Heart right ventricle (tissue), 16 donors: ENCODE measurements around the gene NPEPL1. TPM values are rescaled to one million over a fixed set of nuclear protein-coding genes. Genes with fewer than 3 reads are reported as not detected.

Source experiments
- ATAC-seq, 8 donors: fragments of 200-7000 bp; cut with Tn5 transposase; one replicate each; pipeline ENCODE4 v1.9.1; 2020; ENCODE audit warnings: mild to moderate bottlenecking in 8 of 8, moderate library complexity in 8 of 8, moderate number of reproducible peaks in 1 of 8
- DNase-seq, 2 donors: peaks; one replicate each; pipeline ENCODE4 v3.0.0-alpha.2; 2020
- H3K27ac ChIP-seq, 10 donors: fragments of 200-600 bp; sonication (generic) in 2 of 10; one replicate each; pipeline versions ENCODE4 v1.5.0 to v1.8.0; 2020 to 2022; ENCODE audit warnings: mild to moderate bottlenecking in 3 of 10
- H3K27me3 ChIP-seq, 7 donors: fragments of 200-600 bp; one replicate each; pipeline ENCODE4 v1.8.0; 2021 to 2022; ENCODE audit warnings: mild to moderate bottlenecking in 2 of 7
- H3K36me3 ChIP-seq, 9 donors: fragments of 200-600 bp; sonication (generic) in 1 of 9; one replicate each; pipeline versions ENCODE4 v1.5.0 to v1.8.0; 2020 to 2022; ENCODE audit warnings: mild to moderate bottlenecking in 2 of 9
- H3K4me1 ChIP-seq, 9 donors: fragments of 200-600 bp; sonication (generic) in 1 of 9; one replicate each; pipeline versions ENCODE4 v1.5.0 to v1.8.0; 2020 to 2022; ENCODE audit warnings: mild to moderate bottlenecking in 4 of 9
- H3K4me3 ChIP-seq, 10 donors: fragments of 200-600 bp; sonication (generic) in 2 of 10; one replicate each; pipeline versions ENCODE4 v1.5.0 to v1.8.0; 2020 to 2022; ENCODE audit warnings: mild to moderate bottlenecking in 7 of 10, moderate library complexity in 2 of 10
- H3K9me3 ChIP-seq, 11 donors: fragments of 200-600 bp in 10 of 11; sonication (generic) in 2 of 11; one replicate each; pipeline versions ENCODE4 v1.5.0 to v1.8.0; 2013 to 2022; ENCODE audit warnings: mild to moderate bottlenecking in 2 of 11, control low read depth in 1 of 11, moderate library complexity in 1 of 11
- CTCF ChIP-seq, 9 donors: fragments of 200-600 bp; sonication (generic) in 2 of 9; IDR thresholded peaks; one replicate each; pipeline versions ENCODE4 v1.5.0 to v1.8.0; 2021 to 2022; ENCODE audit warnings: antibody characterized with exemption in 9 of 9, mild to moderate bottlenecking in 5 of 9, moderate library complexity in 1 of 9
- WGBS, 2 donors: extraction: QIAGEN DNeasy Blood & Tissue Kit; methylation state at CpG; one replicate each; pipeline ENCODE4 v1.1.7; 2013; ENCODE audit warnings: inconsistent platforms in 1 of 2; 5-methylcytosine and 5-hydroxymethylcytosine counted together
- intact Hi-C, 10 donors: fragments of 100-400 bp; cut with DNase I; formaldehyde crosslinking; loops; one replicate each; pipeline versions ENCODE4 v1.11.1 to v1.14.2; 2022
- polyA plus RNA-seq, 2 donors: library from polyadenylated mRNA; stranded (reverse); fragments of 200-250 nt; gene quantifications; one replicate each; pipeline ENCODE4 v1.2.3, GENCODE V29; 2013
- total RNA-seq, 10 donors: library from RNA; stranded (reverse); fragmentation: NEBNext Ultra II Directional in 3 of 10; extraction: Animal tissue kit (Norgen Biotek cat#: 25700) in 3 of 10; gene quantifications; one replicate each; pipeline versions ENCODE4 v1.2.1 to v1.2.4, GENCODE V29; 2021 to 2023
- donor health status: Arrhythmogenic right ventricular cardiomyopathy.
- donor health status: ischemic (EF 13 %, LVEDD 7.1; RV severe dilation, severe dysfunction).
- donor health status: healthy with polysubstance abuse.
- donor health status: DM: no; HTN: yes; CAD: no.
- donor health status: DM: no; HTN: no; CAD: no.
- donor health status: ischemic (EF 25% LVEDD 6.9; RV normal size, moderate dysfunction).
- donor health status: ischemic (EF 25% LVEDD 5.7; RV mildly dilated, moderate dysfunction).
- donor health status: healthy.
- donor health status: DM: yes; HTN: yes; CAD: no.
- donor health status: Ischemic cardiomyopathy.
- donor health status: ischemic (EF 35%, LVEDD 5.7; RV mildly dilated, moderate dysfunction).
- donor health status: nonischemic (EF 11% LVEDD 7.7; RV severe dilation, severe dysfunction).
- donor health status: DM: yes; HTN: yes; CAD: no.
- donor health status: PGD.
- donor health status: ischemic (EF 29% LVEDD 5.4; RV normal size, mild dysfunction).
- donor health status: nonischemic (EF 23%, LVEDD 6.1; RV moderate dilation, normal function).

The NPEPL1 gene
- total and polyA plus RNA-seq, 12 donors: 16.7 to 46.7 (median 29.9) TPM

DNA sequence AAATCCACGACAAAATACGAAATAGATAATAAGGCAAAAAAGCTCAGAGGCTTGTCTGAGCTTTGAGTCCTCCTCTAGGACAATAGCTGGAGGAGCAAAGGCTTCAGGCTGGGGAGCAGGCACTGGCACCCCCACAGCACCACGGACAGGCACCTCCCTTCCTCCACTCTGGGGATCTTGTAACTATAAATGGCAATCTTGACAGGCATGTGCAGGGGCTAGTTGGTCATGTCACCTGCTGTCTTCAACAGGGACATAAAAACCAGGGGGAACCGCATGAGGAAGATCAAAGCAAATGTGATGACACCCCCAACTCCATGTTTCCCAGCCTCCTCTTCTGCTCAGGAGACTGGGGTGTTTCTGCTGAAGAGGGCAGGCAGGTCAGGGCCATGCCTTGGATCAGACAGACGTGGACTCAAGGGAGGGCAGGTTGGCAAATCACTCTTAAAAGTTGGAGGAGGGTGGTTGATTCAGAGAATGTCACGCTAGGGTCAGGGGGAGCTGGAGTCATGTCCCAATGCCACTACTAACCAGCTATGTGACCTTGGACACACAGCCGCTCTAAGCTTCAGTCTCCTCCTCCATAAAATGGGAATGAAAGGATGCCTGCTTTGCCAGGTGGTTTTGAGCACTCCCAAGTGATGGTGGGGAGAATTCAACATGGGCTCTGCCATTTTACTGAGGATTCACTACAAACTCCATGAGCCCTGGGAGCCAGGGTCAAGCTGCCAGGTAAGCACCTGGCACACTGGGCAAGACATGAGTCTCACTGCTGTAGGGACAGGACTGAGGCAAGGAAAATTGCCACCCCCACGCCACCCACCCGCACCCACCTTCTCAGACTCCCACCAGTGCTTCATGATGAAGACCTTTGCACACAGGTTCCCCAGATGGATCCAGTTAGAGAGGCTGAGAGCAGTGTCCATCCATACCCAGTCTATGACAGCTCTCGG is 48.0 kb downstream of the NPEPL1 start:
- Histone ChIP-seq H3K4me3 (no peak overlapping the region), H3K4me1 (no peaks in the 10 kb centered on the region), H3K9me3 (peaks cover 0 to 4% (median 0%) of the 10 kb centered on the region in 11 donors), H3K27ac (no peak overlapping the region), H3K36me3 (no peaks in the 10 kb centered on the region), H3K27me3 (peaks cover 0 to 23% (median 8%) of the 10 kb centered on the region in 7 donors)
- intact Hi-C loops: no loop called here
- WGBS, 2 donors: 79 to 83% methylated on average over 10 of the region's 10 CpGs
- TF ChIP-seq CTCF (IDR thresholded peaks at IDR 0.05): no peak
- ATAC-seq (no peak), DNase-seq (no peak)

DNA sequence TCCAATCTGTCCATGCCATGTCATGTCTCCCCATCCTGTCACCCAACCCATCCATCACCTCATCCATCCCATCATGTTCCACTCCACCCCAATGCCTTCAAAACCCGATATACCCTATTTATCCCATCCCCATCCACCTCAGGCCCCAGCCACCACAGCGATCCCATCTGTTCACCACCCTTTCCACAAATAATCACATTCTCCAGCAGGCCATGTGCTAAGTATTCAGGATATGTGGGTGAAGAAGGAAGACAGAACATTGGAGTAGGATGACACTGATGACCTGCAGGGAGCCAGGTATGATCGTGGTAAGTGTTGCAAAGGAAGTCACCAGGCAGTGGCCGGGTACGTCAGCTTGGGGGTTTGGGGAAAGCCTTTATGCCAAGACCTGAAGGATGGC is 48.8 kb downstream of the NPEPL1 start:
- intact Hi-C loops: no loop called here
- no peak for DNase-seq
- 85 to 90% methylated on average over 5 of the region's 5 CpGs for WGBS, 2 donors
- Histone ChIP-seq H3K9me3 (peaks cover 0 to 4% (median 0%) of the 10 kb centered on the region in 11 donors), H3K4me1 (peaks cover 0 to 3% (median 0%) of the 10 kb centered on the region in 9 donors), H3K4me3 (no peak overlapping the region), H3K36me3 (no peaks in the 10 kb centered on the region), H3K27me3 (peaks cover 0 to 25% (median 8%) of the 10 kb centered on the region in 7 donors), H3K27ac (no peak overlapping the region)
- no peak for TF ChIP-seq CTCF (IDR thresholded peaks at IDR 0.05)
- ATAC-seq: no peak

DNA sequence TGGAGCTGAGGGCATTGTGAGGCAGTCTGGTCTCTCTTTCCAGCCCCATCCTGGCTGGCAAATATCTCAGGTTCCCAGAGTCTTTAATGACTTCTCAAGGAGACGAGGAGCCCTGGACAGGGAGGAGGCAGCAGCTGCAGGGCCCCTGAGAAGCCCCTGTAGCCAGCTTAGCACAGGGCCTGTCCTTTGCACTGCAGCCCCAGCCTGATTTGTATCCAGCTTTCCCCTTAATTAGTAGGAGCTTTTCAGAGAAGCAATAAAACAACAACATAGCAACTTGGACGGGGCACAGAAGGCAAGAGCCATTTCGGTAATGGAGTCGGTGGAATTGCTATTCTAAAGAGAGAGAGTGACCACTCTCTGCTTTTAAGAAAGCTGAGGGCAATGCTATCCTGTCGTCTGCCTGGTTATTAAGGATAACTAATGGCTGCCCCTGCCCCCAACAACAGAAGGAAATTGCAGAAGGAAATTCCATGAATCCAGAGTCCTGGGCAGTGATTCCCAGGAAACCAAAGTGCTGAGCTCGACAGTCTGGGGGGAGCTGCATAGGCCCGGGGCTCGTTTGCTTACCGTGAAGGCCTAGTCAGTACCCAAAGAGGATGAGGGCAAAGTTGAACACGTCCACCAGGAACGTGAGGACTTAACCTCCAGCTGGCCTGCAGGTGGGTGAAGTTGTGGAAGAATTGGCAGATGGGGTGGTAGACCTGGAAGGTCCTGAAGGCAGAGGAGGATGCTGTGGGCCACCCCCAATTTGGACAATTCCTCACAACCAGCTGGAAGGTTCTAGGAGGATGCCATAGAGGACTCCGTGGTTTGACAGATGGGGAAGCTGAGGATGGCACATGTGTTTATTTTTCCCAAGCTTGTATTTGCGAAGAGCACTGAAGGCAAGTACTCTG is 50.3 kb downstream of the NPEPL1 start:
- Histone ChIP-seq H3K4me1 (peaks cover 0 to 15% (median 6%) of the 10 kb centered on the region in 9 donors), H3K36me3 (no peaks in the 10 kb centered on the region), H3K27me3 (peaks cover 0 to 23% (median 11%) of the 10 kb centered on the region in 7 donors), H3K4me3 (no peak overlapping the region), H3K27ac (no peak overlapping the region), H3K9me3 (peaks cover 0 to 4% (median 0%) of the 10 kb centered on the region in 11 donors)
- no peak for DNase-seq
- intact Hi-C loops: no loop called here
- ATAC-seq: no peak
- no peak for TF ChIP-seq CTCF (IDR thresholded peaks at IDR 0.05)
- 58 to 65% methylated on average over 13 of the region's 13 CpGs for WGBS, 2 donors

- peaks cover 0 to 23% (median 14%) of the 10 kb centered on the region in 7 donors for H3K27me3 ChIP-seq
- ATAC-seq: no peak
- H3K4me1 ChIP-seq: peaks cover 0 to 15% (median 6%) of the 10 kb centered on the region in 9 donors
- H3K27ac ChIP-seq: no peak overlapping the region
- 95 to 100% methylated on average over 1 of the region's 1 CpG for WGBS, 2 donors
- no peaks in the 10 kb centered on the region for H3K36me3 ChIP-seq
- no peak for DNase-seq
- peaks cover 0 to 4% (median 0%) of the 10 kb centered on the region in 11 donors for H3K9me3 ChIP-seq
- no peak for TF ChIP-seq CTCF (IDR thresholded peaks at IDR 0.05)
- H3K4me3 ChIP-seq: no peak overlapping the region
- intact Hi-C loops: no loop called here
Observed at GRCh38 chr20:58743929-58744534, 51.4 kb downstream of the NPEPL1 start.
